NCI-H2029 treated with DMSO at 0.1 percent for 48 hours (cell line): ENCODE results near the gene CRISPLD2.
"Not testable (repeated sequence)": the region's sequence is repeated elsewhere in the genome, so short reads cannot be mapped to it uniquely, and the experiment has no call there.

ENCODE experiments used
- DNase-seq: peaks from one replicate; lab custom pipeline; 2025; lab: John Stamatoyannopoulos, UW

CRISPLD2 gene

GRCh38 chr16:84860383-84860782 is 40.6 kb downstream of the CRISPLD2 start:
- DNase-seq, result no peak

- DNase-seq, result no peak
These were observed 41.9 kb downstream of the CRISPLD2 start for GRCh38 chr16:84861671-84862070.

- DNase-seq, result no peak
These were observed 43.2 kb downstream of the CRISPLD2 start for GRCh38 chr16:84862804-84863480.

GRCh38 chr16:84863481-84863814 is 43.7 kb downstream of the CRISPLD2 start:
- no peak for DNase-seq

- DNase-seq, result no peak
These were observed 44.7 kb downstream of the CRISPLD2 start for GRCh38 chr16:84864326-84864955.

GRCh38 chr16:84867696-84868095 is 47.9 kb downstream of the CRISPLD2 start:
- DNase-seq, result no peak

GRCh38 chr16:84868328-84868727 is 48.5 kb downstream of the CRISPLD2 start:
- no peak for DNase-seq

GRCh38 chr16:84868829-84869472 is 49.2 kb downstream of the CRISPLD2 start:
- no peak for DNase-seq

GRCh38 chr16:84869473-84869845 is 49.7 kb downstream of the CRISPLD2 start:
- DNase-seq, result no peak

- not testable (repeated sequence) for DNase-seq
These were observed 53.2 kb downstream of the CRISPLD2 start for GRCh38 chr16:84872971-84873370.

GRCh38 chr16:84874004-84874435 is 54.2 kb downstream of the CRISPLD2 start:
- no peak for DNase-seq

GRCh38 chr16:84874553-84874952 is 54.8 kb downstream of the CRISPLD2 start:
- DNase-seq, result no peak

- DNase-seq, result no peak
These were observed 55.2 kb downstream of the CRISPLD2 start for GRCh38 chr16:84874983-84875382.

GRCh38 chr16:84875846-84876245 is 56.1 kb downstream of the CRISPLD2 start:
- DNase-seq, result no peak

- DNase-seq, result no peak
These were observed 57.3 kb downstream of the CRISPLD2 start for GRCh38 chr16:84876873-84877606.

GRCh38 chr16:84878770-84879169 is 59.0 kb downstream of the CRISPLD2 start:
- DNase-seq, result no peak

GRCh38 chr16:84879569-84880487 is 60.0 kb downstream of the CRISPLD2 start:
- DNase-seq, result no peak

- no peak for DNase-seq
These were observed 62.1 kb downstream of the CRISPLD2 start for GRCh38 chr16:84881702-84882521.

- no peak for DNase-seq
These were observed 63.5 kb downstream of the CRISPLD2 start for GRCh38 chr16:84883301-84883700.

GRCh38 chr16:84884246-84884595 is 64.4 kb downstream of the CRISPLD2 start:
- no peak for DNase-seq
